GM21515 (cell line): Measurements from ENCODE around the gene DPH2.
A peak's percentile ranks its signal among the peaks of the same experiment; 100 is the strongest.

Experiments used
- ATAC-seq: cut with Tn5 transposase; IDR thresholded peaks from one replicate; pipeline ENCODE4 v1.9.1; 2021; ENCODE audit not compliant: unreplicated experiment

The DPH2 gene

DNA sequence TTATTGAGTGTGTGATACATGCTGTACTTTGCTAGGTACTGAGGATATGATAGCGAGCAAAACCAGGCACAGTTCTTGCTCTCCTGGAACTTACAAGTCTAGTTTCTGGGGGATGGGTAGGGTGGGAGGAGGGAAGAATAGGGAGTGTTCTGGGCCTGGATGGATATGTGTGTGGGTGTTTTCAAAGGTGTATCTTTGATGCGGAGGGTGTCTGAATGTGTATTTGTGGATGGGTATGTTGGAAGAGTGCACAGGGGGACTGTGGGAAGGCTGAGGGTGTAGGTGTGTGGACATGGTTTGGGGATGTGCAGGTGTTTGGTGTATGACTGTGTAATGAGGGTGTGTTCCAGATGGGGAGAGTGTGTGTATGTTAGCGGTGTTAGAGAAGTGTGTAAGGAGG is 4.5 kb upstream of the DPH2 start:
- ATAC-seq: no peak

DNA sequence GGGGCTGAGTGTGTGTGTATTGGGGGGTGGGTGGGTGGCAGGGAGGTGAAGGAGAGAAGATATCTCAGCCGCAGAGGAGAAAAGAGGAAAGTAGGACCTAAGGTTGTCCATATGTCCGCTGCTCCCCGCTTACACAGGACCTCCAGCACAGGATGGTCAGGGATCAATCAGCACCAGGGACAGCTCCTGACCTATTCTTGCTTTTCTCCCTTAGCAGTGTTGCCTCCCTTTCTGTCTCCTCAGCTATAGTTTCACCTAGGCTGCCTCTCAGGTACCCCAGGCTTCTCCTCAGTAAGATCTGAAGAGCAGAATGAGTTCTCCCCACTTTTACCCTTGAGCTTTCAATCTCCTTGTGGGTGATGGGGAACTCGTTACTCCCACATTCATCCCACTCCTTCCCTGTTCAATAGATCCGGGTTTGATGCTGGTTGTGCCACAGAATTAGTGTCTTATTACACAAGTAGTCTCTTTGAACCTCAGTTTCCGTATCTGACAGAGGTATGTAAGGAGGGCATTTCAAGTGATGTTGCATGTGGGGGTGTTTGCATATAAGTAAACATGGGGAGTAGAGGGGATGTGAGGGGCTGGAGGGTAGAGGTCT is 1.4 kb upstream of the DPH2 start:
- ATAC-seq: no peak

DNA sequence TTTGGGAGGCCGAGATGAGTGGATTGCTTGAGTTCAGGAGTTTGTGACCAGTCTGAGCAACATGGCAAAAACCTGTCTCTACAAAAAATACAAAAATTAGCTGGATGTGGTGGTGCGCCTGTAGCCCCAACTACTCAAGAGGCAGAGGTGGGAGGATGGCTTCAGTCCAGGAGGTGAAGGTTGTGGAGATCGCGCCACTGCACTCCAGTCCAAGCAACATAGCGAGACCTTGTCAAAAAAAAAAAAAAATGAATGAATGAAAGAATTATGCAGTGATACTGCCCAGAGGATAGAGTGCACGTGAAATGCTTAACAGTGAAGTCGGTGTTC is 429 bp upstream of the DPH2 start:
- no peak for ATAC-seq

DNA sequence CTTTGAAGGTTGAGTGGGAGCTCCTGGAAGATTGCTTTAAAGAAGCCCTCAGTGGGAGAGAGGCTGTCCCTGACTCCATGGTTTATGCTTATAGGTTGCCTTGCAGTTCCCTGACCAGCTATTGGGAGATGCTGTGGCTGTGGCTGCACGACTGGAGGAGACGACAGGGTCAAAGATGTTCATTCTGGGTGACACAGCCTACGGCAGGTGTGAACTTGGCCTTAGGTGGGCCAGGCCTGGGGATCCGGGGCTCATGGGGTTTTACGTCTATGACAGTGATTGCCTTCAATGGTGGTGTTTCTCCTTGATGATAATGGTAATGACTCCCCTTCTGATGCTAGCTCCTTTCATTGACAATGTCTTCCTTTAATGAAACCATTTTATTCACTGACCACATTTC is 692 bp downstream of the DPH2 start:
- ATAC-seq: no peak

DNA sequence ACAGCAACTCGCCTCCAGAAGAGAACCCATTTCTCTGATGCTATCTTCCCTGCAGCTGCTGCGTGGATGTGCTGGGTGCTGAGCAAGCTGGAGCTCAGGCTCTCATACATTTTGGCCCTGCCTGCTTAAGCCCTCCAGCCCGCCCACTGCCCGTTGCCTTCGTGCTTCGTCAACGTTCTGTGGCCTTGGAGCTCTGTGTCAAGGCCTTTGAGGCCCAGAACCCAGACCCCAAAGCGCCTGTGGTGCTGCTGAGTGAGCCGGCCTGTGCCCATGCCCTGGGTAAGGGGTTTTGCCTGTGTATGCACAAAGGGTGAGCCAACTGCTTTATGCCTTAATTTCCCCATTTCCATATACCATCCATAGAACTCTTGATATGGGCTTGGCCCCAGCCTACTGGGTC is 1.1 kb downstream of the DPH2 start:
- no peak for ATAC-seq

DNA sequence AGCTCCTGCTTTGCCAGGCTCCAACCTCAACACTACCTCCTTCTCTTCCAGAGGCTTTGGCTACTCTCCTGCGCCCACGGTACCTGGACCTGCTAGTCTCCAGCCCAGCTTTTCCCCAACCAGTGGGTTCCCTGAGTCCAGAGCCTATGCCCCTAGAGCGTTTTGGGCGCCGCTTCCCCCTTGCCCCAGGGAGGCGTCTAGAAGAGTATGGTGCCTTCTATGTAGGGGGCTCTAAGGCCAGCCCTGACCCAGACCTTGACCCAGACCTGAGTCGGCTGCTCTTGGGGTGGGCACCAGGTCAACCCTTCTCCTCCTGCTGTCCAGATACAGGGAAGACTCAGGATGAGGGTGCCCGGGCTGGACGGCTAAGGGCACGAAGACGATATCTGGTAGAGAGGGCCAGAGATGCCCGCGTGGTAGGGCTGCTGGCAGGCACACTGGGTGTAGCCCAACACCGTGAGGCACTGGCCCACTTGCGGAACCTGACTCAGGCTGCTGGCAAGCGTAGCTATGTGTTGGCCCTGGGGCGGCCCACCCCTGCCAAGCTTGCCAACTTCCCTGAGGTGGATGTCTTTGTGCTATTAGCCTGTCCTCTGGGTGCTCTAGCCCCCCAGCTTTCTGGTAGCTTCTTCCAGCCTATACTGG is 1.6 kb downstream of the DPH2 start:
- ATAC-seq: no peak

DNA sequence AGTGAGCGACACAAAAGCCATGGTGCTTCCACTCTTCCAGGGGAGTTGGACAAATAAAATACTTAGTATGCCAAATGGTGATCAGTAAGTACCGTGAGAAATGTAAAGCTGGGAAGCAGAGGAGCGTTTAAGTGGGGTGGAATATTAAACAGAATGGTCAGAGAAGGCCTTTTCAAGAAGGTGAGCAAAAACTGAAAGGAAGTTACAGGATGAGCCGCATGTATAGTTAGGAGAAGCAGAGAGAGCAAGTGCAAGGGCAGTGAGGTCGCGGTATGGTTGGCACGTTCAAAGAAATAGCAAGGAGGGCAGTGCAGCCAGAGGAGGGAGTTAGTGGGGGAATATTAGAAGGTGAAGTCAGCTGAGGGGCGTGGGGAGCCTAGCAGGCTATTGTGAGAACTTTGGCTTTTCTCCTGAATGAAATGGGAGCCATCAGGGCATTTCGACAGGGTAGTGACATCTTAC is 4.2 kb downstream of the DPH2 start:
- ATAC-seq: no peak

DNA sequence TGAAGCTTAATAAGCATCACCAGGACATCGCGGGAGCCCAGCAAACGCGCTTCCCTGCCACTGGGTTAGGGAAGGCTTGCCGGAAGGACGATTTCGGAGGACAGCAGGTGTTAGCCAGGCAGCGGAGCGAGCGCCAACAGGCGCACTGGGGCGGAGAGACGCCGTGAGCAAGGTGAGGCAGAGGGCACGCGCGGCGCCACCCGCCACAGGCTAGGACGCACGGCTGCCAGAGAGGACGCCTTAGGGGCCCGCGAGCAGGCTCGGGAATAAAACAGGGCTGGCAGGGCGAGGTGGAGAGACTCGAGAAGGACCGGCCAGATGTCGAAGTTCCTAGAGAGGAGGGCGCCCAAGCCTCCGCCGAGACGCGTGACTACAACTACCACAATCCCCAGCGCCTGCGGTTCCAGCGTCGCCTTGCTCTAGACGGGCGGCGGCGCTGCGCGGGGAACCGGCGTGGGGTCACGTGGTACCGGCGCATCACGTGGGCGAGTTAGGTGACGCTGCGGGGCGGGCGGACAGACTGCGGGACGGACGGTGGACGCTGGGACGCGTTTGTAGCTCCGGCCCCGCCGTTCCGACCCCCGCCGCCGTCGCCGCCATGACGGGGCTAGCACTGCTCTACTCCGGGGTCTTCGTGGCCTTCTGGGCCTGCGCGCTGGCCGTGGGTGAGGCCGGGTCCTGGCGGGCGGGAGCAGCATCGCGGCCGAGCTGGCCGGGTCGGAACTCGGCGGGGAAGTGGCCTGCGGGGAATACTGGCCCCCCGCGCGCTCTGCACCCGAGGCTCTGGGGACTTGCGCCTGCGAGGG is 4.8 kb downstream of the DPH2 start, which contains the start of gene ATP6V0B:
Gene ATP6V0B, plus strand, starts transcription at position 518 of the 806 bp plus-strand sequence. Its CDS starts 81 bp downstream, at position 599.
- peak; percentile 58 for ATAC-seq

DNA sequence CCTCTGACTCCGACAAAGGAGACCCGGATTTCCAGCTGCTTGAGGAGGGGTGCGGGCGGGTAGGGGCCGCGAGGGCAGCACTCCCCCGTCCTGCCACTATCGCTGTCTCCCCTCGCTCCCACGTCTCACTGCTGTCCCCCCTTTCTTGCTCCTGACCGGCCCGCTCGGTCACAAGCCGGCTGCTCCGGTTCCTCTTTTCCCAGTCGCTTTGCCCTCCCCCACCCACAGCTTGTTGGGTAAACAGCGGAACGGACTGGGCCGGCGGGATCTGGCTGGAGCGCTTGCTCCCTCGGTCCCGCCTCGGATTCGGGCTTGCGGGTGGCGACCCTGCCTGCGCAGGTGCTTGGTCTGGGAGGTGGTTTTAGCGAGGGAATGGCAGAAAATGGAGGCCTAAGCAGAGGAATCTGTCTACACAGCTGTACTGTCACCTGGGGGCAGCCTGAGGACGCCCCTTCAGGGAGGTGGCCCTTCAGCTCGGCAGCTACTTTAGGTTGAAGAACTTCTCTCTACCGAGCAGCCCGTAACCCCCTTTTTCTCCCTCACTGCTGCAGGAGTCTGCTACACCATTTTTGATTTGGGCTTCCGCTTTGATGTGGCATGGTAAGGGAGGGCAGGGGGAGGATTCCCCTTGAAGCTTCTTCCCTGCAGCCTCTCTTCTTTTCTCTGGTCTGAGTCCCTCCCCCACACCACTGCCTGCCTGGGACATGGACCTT is 5.6 kb downstream of the DPH2 start:
- peak; percentile 2 for ATAC-seq

DNA sequence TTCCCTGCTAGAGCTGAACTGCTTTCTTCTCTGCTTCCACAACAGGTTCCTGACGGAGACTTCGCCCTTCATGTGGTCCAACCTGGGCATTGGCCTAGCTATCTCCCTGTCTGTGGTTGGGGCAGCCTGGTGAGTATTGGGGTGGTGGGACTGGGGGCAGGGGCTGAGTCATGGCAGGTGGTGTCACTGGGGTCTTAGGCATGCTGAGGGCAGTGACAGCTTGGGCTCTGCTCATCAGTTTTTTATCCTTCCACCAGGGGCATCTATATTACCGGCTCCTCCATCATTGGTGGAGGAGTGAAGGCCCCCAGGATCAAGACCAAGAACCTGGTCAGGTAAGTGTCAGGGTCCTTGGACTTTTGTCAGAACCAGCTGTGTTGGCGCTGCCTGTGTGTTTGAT is 6.2 kb downstream of the DPH2 start:
- no peak for ATAC-seq

DNA sequence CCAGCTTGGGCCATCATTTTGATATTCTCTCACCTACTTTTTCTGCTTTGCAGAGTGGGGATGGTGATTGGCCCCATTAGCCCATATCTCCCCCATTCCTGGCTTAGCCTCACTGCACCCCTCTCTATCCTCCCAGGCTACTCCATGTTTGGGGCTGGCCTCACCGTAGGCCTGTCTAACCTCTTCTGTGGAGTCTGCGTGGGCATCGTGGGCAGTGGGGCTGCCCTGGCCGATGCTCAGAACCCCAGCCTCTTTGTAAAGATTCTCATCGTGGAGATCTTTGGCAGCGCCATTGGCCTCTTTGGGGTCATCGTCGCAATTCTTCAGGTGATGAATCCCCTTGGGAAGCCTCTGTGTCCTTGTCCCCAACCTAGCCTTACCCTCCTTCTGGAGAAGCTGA is 7.1 kb downstream of the DPH2 start:
- ATAC-seq: no peak

DNA sequence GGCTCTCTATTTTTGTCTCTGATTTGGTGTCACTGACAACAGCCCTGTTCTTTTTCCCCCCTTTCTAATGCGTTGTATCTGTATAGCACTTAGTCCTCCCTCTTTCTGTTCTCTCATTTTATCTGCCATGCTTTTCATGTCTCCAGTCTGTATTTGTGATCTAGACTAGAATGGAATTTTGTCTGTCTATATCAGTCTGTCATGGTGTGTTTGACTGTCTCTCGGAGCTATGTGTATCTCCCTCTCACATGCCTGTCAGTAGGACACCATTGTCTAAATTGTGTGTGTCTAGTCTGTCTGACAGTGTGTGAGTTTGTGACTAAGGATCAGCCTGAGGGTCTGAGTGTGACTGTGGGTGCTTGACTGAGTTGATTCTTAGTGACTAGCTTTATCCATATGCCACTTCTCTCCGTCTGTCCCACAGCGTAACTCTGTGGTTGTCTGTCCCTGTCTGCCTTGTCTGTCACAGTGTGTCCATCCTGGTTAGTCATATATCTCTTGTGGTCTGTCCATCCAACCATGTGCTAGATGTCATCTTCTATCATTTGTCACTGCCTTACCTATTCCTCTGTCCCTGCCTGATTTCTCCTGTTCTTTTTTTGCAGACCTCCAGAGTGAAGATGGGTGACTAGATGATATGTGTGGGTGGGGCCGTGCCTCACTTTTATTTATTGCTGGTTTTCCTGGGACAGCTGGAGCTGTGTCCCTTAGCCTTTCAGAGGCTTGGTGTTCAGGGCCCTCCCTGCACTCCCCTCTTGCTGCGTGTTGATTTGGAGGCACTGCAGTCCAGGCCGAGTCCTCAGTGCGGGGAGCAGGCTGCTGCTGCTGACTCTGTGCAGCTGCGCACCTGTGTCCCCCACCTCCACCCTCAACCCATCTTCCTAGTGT is 7.8 kb downstream of the DPH2 start:
- no peak for ATAC-seq

DNA sequence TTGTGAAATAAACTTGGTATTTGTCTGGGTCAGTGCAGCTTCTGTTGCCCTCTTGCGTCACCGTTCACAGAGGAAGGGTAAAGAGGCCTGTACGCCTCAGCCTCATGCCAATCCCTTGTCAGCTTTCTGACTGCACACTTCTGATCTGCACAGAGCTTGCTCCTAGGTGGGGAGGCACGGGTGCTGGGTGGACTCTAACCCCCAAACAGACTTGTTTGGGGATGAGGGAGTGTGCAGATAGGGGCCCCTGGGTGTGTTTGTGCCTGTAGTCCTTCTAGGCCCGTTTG is 8.4 kb downstream of the DPH2 start:
- ATAC-seq: no peak

DNA sequence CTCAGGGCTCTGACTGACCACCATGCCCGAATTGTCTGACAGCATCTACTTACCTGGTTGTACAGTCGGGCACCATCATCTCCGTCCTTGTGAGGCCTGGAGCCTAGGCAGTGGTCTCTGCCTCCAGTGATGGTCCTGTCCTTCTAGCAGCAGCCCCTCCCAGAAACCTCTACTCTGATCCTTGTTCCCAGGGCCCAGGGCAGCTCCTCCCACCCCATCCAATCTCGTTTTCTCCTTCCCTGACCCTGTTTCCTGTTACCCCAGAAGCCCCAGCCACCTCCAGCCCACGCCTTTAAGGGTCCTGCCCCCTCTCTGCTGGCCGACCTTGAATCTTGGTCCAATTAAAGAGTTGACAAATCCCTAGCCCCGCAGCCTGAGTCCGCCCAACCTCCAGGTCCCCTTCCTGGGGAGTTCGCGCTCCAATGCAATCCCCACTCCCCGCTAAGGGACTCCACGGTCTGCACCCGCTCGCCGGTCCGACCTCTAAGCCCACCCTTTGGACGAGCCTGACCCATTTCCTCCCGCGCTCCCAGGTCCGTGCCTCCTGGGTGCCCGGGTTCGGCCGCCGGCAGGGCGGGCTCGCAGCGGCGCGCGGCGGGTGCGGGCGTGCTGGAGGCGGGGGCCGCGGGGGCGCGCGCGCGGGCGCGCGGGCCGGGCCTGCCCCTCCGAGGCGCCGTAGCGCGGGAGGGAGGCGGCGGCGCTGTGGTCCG is 8.9 kb downstream of the DPH2 start, which contains the start of gene B4GALT2:
Gene B4GALT2, plus strand, starts transcription at position 660 of the 710 bp plus-strand sequence. CDS start 1,951 bp downstream, outside the sequence.
- ATAC-seq: no peak

DNA sequence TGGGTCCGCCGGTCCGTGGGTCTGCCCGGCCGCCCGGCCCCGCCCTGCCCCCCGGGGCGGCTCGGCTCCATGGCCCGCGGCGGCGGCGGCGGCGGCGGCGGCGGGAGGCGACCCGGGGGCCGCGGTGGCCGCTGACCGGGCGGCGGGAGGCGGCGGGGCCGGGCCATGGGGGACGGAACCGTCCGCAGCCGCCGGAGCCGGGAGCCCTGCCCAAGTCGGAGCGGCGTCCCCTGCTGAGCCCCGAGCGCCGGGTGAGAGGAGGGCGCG is 9.4 kb downstream of the DPH2 start:
- ATAC-seq: no peak

DNA sequence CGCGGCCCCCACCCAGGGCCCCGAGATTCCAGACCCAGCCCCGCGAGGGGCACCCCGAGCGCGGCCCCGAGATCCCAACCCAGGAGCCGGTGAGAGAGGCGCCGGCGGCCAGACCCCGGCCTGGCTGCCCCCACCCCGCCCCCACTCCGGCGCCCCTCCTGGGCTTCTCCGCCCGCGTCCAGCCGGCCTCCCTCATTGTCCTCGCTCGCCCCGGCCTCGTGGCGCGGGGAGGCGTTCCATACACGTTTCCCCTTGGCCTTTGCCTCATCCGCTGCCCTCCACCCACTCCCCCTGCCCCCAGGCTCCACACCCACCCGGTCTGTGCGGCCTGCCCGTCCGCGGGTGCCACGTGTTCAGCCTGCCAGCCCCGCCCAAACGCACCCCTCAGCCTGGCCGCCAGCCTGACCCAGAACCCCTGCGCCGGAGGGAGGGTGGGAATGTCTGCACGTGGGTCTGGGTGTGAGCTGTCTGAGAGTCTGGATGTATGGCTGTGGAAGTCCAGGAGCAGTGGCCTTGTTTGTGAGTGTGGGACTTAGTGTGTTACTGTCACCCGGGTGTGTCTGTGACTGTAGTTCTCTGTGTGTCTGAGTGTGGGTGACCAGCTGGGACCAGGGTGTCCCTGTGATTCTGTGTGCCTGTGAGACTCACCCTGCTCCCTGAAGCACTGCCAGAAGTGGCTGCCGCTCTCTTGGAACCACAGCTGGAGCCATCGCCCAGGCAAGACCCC is 9.9 kb downstream of the DPH2 start:
- ATAC-seq: no peak

DNA sequence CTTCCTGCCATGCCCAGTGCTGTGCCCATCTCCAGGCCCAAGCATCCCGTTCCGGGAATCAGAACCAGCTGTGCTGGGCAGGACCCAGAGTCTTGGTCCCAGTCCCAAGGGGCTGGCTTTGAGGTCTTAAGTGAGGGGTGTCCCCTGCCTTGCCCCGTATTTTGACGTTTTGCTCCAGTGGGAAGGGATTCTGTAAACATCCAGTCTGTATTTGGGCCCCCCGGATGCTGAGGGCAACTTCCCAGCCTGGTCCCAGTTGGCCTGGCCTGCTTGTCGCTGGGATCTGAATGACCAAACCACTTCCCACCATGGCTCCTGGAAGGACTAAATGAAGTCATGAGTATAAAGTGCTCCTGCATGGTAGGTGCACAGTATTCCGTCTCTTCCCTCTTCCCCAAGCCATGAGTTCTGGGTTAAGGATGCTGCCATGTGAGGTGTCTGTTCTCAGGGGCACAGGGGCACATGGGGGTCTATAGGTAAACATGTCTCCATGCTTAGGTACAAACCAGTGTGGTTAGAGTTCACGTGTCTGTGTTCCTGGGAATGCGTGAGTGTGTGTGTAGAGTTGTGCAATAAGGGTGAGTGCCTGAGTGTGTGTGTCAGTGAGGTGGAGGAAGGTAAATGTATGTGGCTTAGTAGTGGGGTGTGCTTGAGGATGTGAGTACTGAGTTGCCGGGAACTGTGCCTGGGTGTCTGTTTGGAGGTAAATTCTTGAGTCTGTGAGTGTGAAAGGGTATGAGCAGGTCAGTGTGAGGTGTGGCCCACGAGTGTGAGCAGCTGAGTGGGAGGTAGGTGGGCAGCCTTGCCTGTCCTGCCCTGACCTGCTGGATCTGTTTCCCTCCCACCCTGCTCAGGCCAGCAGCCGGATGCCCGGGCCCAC is 10.7 kb downstream of the DPH2 start:
- no peak for ATAC-seq

DNA sequence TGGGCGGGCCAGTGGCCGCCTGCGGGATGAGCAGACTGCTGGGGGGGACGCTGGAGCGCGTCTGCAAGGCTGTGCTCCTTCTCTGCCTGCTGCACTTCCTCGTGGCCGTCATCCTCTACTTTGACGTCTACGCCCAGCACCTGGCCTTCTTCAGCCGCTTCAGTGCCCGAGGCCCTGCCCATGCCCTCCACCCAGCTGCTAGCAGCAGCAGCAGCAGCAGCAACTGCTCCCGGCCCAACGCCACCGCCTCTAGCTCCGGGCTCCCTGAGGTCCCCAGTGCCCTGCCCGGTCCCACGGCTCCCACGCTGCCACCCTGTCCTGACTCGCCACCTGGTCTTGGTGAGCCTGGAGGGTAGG is 11.3 kb downstream of the DPH2 start:
- ATAC-seq: no peak

DNA sequence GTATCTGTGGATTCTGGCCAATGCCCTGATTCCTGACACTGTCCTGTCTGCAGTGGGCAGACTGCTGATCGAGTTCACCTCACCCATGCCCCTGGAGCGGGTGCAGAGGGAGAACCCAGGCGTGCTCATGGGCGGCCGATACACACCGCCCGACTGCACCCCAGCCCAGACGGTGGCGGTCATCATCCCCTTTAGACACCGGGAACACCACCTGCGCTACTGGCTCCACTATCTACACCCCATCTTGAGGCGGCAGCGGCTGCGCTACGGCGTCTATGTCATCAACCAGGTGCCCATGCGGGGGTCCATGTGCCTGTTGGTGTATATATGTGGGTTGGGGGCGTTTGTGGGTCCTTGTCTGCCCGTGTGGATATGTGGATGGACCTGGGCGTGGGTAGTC is 11.8 kb downstream of the DPH2 start:
- ATAC-seq: no peak
